ENCODE measurements around the gene OSBPL2. TPM values are rescaled to one million over a fixed set of nuclear protein-coding genes. Genes with fewer than 3 reads are reported as not detected.

Gene OSBPL2
- polyA plus RNA-seq, 1 donor (not counting 4 experiments of a cell fraction or from before 2014, with no cell fraction given), result 15.9 TPM

- H3K36me3 ChIP-seq (ENCODE audit: control insufficient read depth in 2 of 2, extremely low read depth in 1 of 2, insufficient read depth in 2 of 2, low read length in 2 of 2), result peaks cover 21 to 37% of the 10 kb centered on the region in 2 experiments
- DNase-seq (ENCODE audit: low read depth, low spot score) (no peak), FAIRE-seq (no peak)
- no peaks in the 10 kb centered on the region for H3K27me3 ChIP-seq (ENCODE audit: control insufficient read depth, extremely low read depth, insufficient read depth, low read length)
- no peak overlapping the region for H2AFZ ChIP-seq (ENCODE audit: control insufficient read depth, low read length)
- TF ChIP-seq CTCF (optimal IDR thresholded peaks at IDR 0.05 in 1 of 3, IDR thresholded peaks at IDR 0.05 in 1 of 3, conservative IDR thresholded peaks at IDR 0.05 in 1 of 3; ENCODE audit: extremely low read depth in 1 of 3, insufficient read depth in 2 of 3, low read length in 3 of 3) (no peak), EZH2 (IDR thresholded peaks at IDR 0.05; ENCODE audit: low read length) (no peak)
- no peaks in the 10 kb centered on the region for H3K79me2 ChIP-seq (ENCODE audit: control insufficient read depth, insufficient read depth, low read length)
- H3K9me1 ChIP-seq (ENCODE audit: control insufficient read depth, extremely low read depth, insufficient read depth, low read length), result peaks cover 3% of the 10 kb centered on the region
- no peak overlapping the region for H3K4me2 ChIP-seq (ENCODE audit: control insufficient read depth, extremely low read depth, insufficient read depth, low read depth, low read length)
- H3K4me3 ChIP-seq (ENCODE audit: control insufficient read depth in 2 of 3, extremely low read depth in 1 of 3, insufficient read depth in 2 of 3, low read depth in 1 of 3, low read length in 3 of 3), result no peak overlapping the region
- H3K9me3 ChIP-seq (ENCODE audit: control insufficient read depth, low read depth, low read length), result no peaks in the 10 kb centered on the region
- H3K9ac ChIP-seq (ENCODE audit: control insufficient read depth, extremely low read depth, insufficient read depth, low read length), result no peak overlapping the region
- H3K27ac ChIP-seq (ENCODE audit: control insufficient read depth, insufficient read depth, low read length), result no peak overlapping the region
- dilution Hi-C loops (cut with MboI; ENCODE audit: extremely low pct_ligation_motif_present, low sequenced_read_pairs), result no loop called here
- H3K4me1 ChIP-seq (ENCODE audit: control insufficient read depth, extremely low read depth, insufficient read depth, low read length), result no peaks in the 10 kb centered on the region
- no peaks in the 10 kb centered on the region for H4K20me1 ChIP-seq (ENCODE audit: control insufficient read depth, extremely low read depth, insufficient read depth, low read length)
Observed at GRCh38 chr20:62277253-62277652, 38.9 kb downstream of the OSBPL2 start.

GRCh38 chr20:62280303-62280702 lies 42.0 kb downstream of the OSBPL2 start:
- no peak overlapping the region for H3K4me2 ChIP-seq (ENCODE audit: control insufficient read depth, extremely low read depth, insufficient read depth, low read depth, low read length)
- FAIRE-seq, result no peak
- H3K4me1 ChIP-seq (ENCODE audit: control insufficient read depth, extremely low read depth, insufficient read depth, low read length), result no peaks in the 10 kb centered on the region
- TF ChIP-seq EZH2 (IDR thresholded peaks at IDR 0.05; ENCODE audit: low read length) (no peak), CTCF (optimal IDR thresholded peaks at IDR 0.05 in 1 of 3, IDR thresholded peaks at IDR 0.05 in 1 of 3, conservative IDR thresholded peaks at IDR 0.05 in 1 of 3; ENCODE audit: extremely low read depth in 1 of 3, insufficient read depth in 2 of 3, low read length in 3 of 3) (no peak)
- no peak overlapping the region for H3K4me3 ChIP-seq (ENCODE audit: control insufficient read depth in 2 of 3, extremely low read depth in 1 of 3, insufficient read depth in 2 of 3, low read depth in 1 of 3, low read length in 3 of 3)
- H3K9me1 ChIP-seq (ENCODE audit: control insufficient read depth, extremely low read depth, insufficient read depth, low read length), result peaks cover 3% of the 10 kb centered on the region
- dilution Hi-C loops (cut with MboI; ENCODE audit: extremely low pct_ligation_motif_present, low sequenced_read_pairs), result no loop called here
- peaks cover 32% of the 10 kb centered on the region in 2 experiments for H3K36me3 ChIP-seq (ENCODE audit: control insufficient read depth in 2 of 2, extremely low read depth in 1 of 2, insufficient read depth in 2 of 2, low read length in 2 of 2)
- H2AFZ ChIP-seq (ENCODE audit: control insufficient read depth, low read length), result no peak overlapping the region
- no peaks in the 10 kb centered on the region for H3K9me3 ChIP-seq (ENCODE audit: control insufficient read depth, low read depth, low read length)
- no peak for DNase-seq (ENCODE audit: low read depth, low spot score)
- no peaks in the 10 kb centered on the region for H3K79me2 ChIP-seq (ENCODE audit: control insufficient read depth, insufficient read depth, low read length)
- H4K20me1 ChIP-seq (ENCODE audit: control insufficient read depth, extremely low read depth, insufficient read depth, low read length), result no peaks in the 10 kb centered on the region
- H3K27me3 ChIP-seq (ENCODE audit: control insufficient read depth, extremely low read depth, insufficient read depth, low read length), result no peaks in the 10 kb centered on the region
- no peak overlapping the region for H3K9ac ChIP-seq (ENCODE audit: control insufficient read depth, extremely low read depth, insufficient read depth, low read length)
- no peak overlapping the region for H3K27ac ChIP-seq (ENCODE audit: control insufficient read depth, insufficient read depth, low read length)

Data from keratinocyte (primary cell).